ENCODE results near the gene XPOT.
"Not testable (repeated sequence)": the region's sequence is repeated elsewhere in the genome, so short reads cannot be mapped to it uniquely, and the experiment has no call there.

The XPOT gene, protein sequence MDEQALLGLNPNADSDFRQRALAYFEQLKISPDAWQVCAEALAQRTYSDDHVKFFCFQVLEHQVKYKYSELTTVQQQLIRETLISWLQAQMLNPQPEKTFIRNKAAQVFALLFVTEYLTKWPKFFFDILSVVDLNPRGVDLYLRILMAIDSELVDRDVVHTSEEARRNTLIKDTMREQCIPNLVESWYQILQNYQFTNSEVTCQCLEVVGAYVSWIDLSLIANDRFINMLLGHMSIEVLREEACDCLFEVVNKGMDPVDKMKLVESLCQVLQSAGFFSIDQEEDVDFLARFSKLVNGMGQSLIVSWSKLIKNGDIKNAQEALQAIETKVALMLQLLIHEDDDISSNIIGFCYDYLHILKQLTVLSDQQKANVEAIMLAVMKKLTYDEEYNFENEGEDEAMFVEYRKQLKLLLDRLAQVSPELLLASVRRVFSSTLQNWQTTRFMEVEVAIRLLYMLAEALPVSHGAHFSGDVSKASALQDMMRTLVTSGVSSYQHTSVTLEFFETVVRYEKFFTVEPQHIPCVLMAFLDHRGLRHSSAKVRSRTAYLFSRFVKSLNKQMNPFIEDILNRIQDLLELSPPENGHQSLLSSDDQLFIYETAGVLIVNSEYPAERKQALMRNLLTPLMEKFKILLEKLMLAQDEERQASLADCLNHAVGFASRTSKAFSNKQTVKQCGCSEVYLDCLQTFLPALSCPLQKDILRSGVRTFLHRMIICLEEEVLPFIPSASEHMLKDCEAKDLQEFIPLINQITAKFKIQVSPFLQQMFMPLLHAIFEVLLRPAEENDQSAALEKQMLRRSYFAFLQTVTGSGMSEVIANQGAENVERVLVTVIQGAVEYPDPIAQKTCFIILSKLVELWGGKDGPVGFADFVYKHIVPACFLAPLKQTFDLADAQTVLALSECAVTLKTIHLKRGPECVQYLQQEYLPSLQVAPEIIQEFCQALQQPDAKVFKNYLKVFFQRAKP

GRCh38 chr12:64403707-64404469 lies at the start of gene XPOT:
XPOT (plus strand) TSS chr12:64404392; CDS start chr12:64410036, 5,644 bp downstream.
- peak; percentile 94 for DNase-seq

GRCh38 chr12:64356209-64356608 lies 48.0 kb upstream of the XPOT start:
- DNase-seq: not testable (repeated sequence)

DNA sequence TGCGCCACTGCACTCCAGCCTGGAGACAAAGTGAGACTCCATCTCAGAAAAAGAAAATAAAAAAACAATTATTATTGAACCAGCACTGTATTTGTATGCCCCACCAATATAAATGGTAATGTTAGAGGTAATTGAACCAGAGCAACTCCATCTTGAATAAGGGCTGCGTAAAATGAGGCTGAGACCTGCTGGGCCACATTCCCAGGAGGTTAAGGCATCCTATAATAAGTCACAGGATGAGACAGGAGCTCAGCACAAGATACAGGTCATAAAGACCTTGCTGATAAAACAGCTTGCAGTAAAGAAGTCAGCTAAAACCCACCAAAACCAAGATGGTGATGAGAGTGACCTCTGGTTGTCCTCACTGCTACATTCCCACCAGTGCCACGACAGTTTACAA lies 43.0 kb upstream of the XPOT start:
- DNase-seq: not testable (repeated sequence)

- DNase-seq: no peak
Measured at GRCh38 chr12:64362721-64363305, 41.4 kb upstream of the XPOT start.

GRCh38 chr12:64383675-64384074 lies 20.5 kb upstream of the XPOT start:
- no peak for DNase-seq

DNA sequence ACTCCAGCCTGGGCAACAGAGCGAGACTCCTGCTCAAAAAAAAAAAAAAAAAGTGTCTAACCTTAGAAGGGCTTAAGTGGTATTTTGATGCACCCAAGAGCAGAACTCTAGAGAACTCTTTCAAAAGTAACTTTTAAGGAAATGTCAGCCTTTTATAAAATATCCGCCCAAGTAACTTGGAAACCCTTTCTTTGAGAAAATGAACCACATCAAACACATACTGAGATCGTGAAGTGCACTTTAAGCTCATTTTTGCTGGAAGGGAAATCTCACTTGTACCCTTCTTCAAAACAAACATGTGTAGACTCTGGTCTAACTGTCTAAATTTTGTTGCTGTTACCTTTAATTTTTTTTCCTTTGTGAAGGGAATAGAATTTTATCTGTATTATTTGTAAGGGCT lies 19.2 kb upstream of the XPOT start:
- no peak for DNase-seq

DNA sequence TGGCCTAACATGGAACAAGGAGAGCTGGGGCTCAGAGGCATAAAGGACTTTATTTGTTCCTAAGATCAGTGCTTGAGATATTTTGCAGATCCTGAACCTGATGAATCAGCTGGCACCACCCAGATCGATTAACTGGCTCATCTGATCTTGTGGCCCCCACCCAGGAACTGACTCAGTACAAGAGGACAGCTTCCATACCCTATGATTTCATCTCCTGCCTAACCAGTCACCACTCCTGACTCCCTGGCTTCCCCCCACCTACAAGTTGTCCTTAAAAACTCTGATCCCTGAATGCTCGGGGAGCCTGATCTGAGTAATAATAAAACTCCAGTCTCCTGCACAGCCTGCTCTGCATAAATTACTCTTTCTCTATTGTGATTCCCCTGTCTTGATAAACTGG lies 18.7 kb upstream of the XPOT start:
- no peak for DNase-seq

GRCh38 chr12:64387197-64387816 lies 16.9 kb upstream of the XPOT start:
- DNase-seq: no peak

- no peak for DNase-seq
Measured at GRCh38 chr12:64389154-64389553, 15.0 kb upstream of the XPOT start.

GRCh38 chr12:64390275-64390851 lies 13.8 kb upstream of the XPOT start, which contains the start of gene C12orf56:
C12orf56 (minus strand) TSS chr12:64390758; CDS start chr12:64390565, 193 bp downstream.
- no peak for DNase-seq

GRCh38 chr12:64392221-64392620 lies 12.0 kb upstream of the XPOT start:
- DNase-seq: no peak

GRCh38 chr12:64395739-64396138 lies 8.5 kb upstream of the XPOT start:
- no peak for DNase-seq

- no peak for DNase-seq
Measured at GRCh38 chr12:64400041-64400440, 4.2 kb upstream of the XPOT start.

DNA sequence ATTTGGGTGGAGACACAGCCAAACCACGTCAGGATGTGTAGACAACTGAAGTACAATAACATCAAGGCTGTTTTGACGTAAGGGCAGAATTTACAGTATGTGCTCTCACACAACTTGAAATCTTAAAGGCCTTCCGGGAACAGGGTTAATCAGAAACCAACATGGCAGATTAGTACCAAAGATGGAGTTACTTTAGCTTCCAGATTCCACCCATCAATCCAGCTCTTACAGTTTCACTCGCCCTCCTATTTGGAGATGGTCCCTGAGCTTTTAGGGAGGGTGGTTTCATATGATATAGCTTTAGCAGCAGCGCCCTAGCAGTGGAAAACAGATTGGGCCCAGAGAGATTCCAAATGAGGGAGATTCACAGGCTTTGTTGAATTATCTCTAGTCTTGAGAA lies 2.0 kb upstream of the XPOT start:
- DNase-seq: no peak

DNA sequence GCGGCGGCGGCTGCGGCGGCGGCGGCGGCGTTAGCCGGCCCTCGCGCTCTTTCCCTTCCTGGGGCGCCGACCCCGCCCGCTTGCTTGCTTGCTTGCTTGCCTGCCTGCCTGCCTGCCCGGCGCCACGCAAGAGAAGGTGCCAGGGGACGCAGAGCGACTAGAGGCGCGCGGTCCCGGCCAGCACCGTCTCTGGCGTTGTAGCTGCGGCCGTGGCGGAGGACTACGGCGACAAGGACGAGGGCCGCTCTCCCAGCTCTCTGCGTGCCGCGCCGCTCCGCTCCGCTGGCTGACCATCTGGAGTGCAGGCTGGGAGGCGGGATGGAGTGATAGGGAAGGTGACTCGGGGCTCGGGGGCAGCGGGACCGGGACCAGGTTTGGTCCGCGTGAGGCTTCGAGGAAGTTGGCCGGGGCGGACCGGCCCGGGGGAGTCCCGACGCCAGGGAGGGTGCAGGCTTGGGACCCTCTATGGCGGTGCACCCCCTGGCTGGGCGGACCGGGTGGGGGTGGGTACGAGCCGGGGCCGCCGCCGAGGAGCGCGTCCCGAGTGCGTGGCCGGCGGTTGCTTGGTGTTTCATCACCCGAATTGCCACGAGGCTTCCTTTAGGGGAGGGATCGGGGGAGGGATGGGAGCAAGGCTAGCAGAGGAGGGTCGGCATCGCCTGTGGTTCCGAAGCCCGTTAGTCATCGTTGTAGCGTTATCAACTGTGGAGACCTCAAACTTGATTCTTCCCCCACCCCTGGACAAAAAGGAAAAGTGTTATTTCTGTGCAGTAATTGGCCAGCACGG lies 471 bp downstream of the XPOT start:
- DNase-seq: peak; percentile 43

GRCh38 chr12:64407342-64408223 lies 3.4 kb downstream of the XPOT start:
- no peak for DNase-seq

- DNase-seq: no peak
Measured at GRCh38 chr12:64411427-64411826, 7.2 kb downstream of the XPOT start.

GRCh38 chr12:64412459-64412858 lies 8.3 kb downstream of the XPOT start:
- DNase-seq: no peak

DNA sequence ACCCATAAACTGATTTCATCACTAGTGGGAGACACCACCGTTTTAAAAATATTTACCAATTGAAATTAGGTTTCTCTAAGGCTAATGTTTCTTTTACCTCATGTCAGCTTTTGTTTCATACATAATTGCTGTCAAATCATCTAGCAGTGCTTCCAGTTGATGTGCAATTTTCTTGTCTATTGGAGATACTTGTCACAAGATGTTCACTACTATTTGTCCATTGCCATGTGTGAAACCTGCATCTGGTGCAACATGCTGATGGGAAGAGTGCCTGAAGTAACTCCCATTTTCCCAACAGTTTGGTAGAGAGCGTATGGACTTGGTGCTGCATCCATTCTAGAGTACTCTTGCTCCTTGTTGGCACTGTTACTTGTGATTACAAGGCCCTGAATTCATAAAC lies 9.7 kb downstream of the XPOT start:
- DNase-seq: no peak

- DNase-seq: no peak
Measured at GRCh38 chr12:64418209-64418608, 14.0 kb downstream of the XPOT start.

Data from COR-L47 (cell line).